NCI-H774 (cell line): ENCODE results near the gene TRIM68.

Source experiments
- DNase-seq: peaks from one replicate; lab custom pipeline; 2025; lab: John Stamatoyannopoulos, UW

TRIM68 gene, protein sequence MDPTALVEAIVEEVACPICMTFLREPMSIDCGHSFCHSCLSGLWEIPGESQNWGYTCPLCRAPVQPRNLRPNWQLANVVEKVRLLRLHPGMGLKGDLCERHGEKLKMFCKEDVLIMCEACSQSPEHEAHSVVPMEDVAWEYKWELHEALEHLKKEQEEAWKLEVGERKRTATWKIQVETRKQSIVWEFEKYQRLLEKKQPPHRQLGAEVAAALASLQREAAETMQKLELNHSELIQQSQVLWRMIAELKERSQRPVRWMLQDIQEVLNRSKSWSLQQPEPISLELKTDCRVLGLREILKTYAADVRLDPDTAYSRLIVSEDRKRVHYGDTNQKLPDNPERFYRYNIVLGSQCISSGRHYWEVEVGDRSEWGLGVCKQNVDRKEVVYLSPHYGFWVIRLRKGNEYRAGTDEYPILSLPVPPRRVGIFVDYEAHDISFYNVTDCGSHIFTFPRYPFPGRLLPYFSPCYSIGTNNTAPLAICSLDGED

DNA sequence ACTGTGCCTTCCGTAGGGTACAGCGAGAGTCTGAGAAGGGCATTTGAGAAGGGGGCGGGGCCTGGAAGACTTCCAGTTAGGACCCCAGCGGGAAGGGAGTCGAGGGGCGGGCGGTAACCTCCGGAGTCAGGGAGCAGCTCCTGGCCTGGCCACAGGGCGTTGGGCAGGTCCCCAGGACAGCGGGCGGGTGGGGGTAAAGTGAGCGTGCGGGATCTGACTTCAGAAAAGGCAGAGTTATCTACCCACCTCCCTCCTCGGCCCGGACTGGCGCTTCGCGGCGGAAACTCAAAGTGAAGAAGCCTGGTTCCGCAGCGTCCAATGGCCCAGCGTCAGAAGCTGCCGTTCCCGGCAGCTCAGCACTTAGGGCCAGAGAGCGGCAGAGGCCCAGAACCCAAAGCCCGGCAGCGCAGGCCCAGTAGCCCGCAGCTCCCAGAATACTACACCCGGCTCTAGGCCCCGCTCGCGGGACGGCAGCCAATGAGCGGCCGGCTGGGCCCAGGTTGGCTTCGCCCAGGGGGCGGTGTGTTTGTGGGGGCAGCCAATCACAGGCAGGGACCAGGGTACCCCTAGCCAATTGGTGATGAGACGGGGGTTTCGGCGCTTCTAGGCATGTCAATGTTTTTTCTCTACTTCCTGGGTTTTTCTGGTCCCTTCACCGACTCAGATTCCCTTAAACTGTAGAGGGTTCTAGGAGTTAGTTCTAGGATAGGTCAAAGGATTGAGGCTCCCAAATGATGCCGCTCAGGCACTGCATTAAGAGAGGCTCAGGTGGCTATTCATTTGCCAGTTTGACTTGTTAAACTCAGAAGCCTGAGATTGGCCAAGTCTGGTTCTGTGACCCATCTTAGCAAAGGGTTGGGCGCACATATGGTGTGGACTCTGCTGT, at the start of gene TRIM68:
Gene TRIM68, minus strand, starts transcription at position 451 of the 886 bp plus-strand sequence. CDS start 2,727 bp downstream, outside the sequence.
- peak; percentile 94 for DNase-seq

- DNase-seq: no peak
Measured at GRCh38 chr11:4654635-4655369, 46.8 kb upstream of the TRIM68 start.

- DNase-seq: no peak
Measured at GRCh38 chr11:4647766-4648165, 39.7 kb upstream of the TRIM68 start.

- DNase-seq: no peak
Measured at GRCh38 chr11:4645974-4646373, 37.9 kb upstream of the TRIM68 start.

- DNase-seq: no peak
Measured at GRCh38 chr11:4644233-4644632, 36.2 kb upstream of the TRIM68 start.

DNA sequence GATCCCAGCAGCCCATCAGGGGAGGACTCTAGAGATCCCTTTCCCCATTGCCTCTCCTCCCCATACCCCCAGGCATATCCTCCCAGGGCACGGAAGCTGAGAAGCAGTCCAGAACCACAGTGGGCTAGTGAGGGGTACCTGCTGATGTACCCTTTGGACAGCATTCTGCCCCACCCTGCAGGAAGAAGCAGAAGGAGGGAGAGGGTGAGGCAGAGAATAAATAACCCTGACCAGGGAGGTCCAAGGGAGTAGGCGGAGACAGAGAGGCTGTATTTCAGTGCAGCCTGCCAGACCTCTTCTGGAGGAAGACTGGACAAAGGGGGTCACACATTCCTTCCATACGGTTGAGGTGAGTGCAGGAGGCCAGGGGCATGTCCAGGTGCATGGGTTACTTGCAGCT, 35.7 kb upstream of the TRIM68 start, which contains the start of gene OR51E1:
Gene OR51E1, plus strand, starts transcription at position 301 of the 400 bp plus-strand sequence. CDS start 8,545 bp downstream, outside the sequence.
- DNase-seq: no peak

DNA sequence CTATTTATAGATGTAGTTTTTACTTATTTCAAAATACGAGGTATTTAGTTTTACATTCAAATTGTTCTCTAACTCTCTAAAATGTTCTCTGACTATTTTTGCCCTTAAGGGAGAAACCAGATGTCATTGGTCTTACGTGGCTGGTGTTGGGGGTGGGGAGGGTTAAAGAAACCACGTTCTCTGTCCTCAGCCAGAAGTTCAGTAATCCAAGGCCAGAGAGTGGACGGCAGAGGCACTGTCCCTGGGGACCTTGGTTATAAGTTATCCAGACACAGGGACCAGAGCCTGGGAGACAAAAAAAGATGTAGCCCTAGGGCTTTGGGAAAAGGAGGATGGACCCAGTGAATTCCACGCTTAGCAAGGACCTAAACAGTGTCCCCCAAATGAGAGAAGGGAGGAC, 35.0 kb upstream of the TRIM68 start:
- DNase-seq: no peak

DNA sequence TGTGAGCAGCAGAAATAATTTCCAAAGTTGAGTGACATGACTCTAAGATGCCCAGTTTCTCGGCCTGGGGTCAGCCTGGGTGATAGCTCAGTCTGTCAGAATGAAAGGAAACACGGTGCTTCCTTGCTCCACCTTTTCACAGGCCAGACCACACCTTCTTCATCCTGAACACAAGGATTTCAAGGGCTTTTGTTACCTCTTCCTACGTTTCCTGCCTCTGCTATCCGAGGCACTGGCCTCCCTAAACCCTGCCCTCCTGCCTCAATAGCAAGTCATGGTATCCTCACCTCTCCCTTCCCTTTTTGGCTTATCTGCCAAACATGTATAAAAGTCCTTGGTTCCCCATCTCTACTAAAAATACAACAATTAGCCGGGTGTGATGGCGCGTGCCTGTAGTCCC, 34.0 kb upstream of the TRIM68 start:
- DNase-seq: no peak

- DNase-seq: no peak
Measured at GRCh38 chr11:4641501-4641900, 33.5 kb upstream of the TRIM68 start.

GRCh38 chr11:4639931-4640330, 31.9 kb upstream of the TRIM68 start:
- no peak for DNase-seq

GRCh38 chr11:4637662-4638047, 29.6 kb upstream of the TRIM68 start:
- DNase-seq: no peak

DNA sequence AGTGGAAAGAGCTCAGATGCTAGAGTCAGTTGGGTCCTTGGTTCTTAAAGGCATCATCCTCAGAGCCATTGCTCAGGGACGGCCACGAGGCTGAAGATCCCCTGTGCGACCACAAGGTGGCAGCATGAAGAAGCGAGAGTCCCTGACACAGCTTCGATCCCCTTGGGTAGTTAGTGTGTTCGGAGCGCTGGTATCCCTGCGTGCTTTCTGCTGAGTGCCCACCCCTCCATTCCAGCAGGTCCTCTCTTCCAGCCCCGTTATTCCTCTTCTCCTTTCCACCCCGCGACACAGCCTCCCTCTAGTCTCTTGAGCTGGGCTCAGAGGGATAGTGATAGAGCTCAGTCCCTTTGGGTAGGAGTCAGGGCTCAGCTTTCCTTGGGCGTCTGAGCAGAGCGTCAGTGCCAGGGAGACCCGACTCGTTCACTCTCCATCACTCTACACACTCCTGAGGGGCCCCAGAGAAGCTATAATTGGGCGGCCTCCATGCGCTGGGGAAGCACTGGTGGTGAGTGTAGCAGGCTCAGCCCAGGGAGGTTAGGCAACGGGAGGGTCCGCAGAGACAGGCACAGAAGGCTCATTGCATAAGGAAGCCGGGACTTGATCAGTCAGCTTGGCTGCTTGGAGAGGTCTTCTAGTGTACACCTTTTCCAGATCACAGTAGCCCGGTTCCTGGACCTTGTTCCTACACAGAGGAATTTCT, 29.1 kb upstream of the TRIM68 start, which contains the start of gene OR51D1:
Gene OR51D1, plus strand, starts transcription at position 516 of the 700 bp plus-strand sequence. CDS start 2,314 bp downstream, outside the sequence.
- peak; percentile 36 for DNase-seq

GRCh38 chr11:4636136-4636535, 28.1 kb upstream of the TRIM68 start:
- DNase-seq: no peak

DNA sequence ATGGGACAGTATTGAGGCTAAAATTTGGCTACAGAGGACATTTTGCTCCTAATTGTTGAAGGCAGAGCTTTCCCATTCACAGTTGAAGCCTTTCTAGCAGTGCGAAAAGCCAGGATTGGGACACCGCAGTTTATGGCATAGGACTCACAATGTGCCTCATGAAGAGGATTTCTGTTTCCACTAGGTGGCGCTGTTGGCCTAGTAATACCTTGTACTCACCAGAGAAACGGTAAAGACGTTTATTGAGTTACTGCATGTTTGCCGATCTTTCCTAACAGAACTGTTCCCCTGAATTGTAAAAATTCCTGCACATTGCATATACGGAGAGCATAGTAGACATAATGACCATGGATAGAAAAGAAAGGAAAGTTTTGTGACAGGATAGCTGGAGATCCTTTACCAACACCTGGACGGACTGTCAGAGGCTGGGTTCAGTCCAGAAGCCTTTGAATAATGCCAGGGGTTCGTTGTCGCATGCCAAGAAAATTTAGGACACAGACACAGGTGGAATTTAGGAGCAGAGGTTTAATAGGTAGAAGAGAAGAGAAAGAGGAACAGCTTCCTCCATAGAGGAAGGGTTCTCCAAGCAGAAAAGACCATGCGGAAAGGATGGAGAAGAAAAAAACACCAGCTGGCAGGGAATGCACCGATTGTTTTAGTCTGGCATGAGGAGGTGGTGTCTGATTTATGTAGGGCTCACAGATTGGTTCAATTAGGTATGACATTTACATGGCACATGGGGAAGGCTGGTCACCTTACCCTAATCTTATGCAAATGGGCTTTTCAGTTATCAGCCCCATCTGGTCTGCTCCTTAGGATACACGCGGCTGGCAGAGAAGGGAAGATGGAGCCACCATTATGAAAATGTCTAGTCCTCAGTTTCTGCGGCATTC, 18.4 kb upstream of the TRIM68 start:
- DNase-seq: peak; percentile 86

- no peak for DNase-seq
Measured at GRCh38 chr11:4619514-4619913, 11.5 kb upstream of the TRIM68 start.

DNA sequence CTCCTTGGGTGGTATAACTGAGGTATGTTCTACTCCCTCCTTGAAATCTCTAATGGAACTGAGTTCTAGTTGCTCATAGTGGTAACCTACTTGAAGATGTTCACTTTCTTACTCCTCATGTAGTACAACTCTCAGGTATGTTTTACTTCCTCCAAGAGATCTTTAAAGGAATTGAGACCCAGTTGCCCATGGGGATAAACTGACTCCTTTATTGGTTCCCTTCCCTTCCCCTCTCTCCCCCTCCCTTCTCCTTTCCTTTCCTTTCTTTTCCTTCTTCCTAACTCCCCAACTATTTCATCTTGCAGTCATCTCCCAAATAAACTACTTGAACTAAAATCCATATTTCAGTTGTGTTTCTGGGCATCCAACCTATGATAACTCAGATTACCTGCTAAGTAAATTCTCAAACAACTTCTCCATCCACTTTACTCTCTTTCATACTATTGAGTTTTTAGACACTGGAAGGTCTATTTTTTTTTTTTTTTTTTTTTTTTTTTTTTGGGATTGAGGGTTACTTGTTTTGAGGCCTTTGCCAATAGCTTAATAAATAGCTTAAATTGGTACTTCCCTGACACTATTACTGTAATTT, 7.9 kb upstream of the TRIM68 start:
- DNase-seq: no peak

GRCh38 chr11:4611986-4612385, 4.0 kb upstream of the TRIM68 start:
- no peak for DNase-seq

- no peak for DNase-seq
Measured at GRCh38 chr11:4610258-4610935, 2.4 kb upstream of the TRIM68 start.

GRCh38 chr11:4607096-4607495, 935 bp downstream of the TRIM68 start:
- DNase-seq: peak; percentile 23
